NCI-H187 treated with DMSO at 0.1 percent for 48 hours (cell line): ENCODE measurements around the gene MYO1A.
A peak's percentile ranks its signal among the peaks of the same experiment; 100 is the strongest.
"Not testable (repeated sequence)": the region's sequence is repeated elsewhere in the genome, so short reads cannot be mapped to it uniquely, and the experiment has no call there.

ENCODE experiments used
- DNase-seq: peaks from one replicate; lab custom pipeline; 2025; lab: John Stamatoyannopoulos, UW

The MYO1A gene

DNA sequence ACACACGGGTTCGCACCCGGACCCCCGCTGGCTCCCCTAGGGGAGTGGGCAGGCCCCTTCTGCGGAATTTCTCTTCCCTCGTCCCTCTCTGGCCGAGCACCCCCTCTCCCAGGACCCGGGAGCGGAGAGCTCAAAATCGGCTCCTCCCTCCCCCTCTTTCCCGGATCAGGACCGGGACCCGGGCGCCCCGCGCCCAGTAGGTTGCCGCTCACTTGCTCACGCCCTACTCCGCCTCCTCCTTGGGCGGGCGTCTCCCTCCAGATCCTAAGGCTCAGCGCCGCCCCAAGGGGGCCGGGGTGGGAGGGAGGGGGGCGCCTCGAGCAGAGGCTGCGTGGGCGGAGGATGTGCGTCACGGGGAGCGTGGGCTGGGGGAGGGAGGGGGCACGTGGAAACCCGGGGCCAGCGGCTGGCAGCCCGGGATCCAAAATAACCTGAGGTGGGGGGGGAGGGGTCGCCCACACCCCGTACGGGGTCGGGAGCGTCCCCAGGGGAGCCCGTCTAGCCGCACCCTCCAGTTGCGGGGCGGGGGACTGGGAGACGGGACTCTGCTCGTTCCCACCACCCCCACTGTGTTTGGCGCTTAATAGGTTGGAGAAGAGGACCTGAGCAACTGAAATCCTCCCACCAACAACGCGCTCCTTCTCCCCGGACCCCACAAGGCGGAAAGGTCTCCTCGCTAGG is 37.2 kb upstream of the MYO1A start:
- no peak for DNase-seq

DNA sequence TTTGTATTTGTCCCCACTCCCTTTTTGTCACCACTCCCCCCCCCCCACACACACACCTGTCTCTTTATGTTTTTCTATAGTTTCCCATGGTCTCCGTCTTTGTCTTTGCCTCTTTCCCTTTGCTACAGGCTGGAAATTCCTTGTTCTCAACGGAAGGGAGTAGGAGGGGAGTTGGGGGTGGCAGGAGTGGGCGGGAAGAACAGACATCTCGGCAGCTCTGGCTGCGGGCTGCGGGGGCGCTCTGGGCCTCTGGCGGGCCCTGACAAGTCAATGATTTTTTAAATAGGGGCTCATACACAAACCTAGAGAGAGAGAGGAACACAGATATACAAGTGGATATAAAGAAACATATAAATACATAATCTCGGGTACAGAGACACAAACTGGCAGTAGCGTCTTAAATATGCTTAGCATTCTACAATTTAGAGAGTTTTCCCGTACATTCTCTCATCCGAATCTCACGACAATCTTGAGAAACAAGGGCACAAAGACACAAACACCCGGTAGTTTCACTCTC is 36.6 kb upstream of the MYO1A start:
- DNase-seq: no peak

DNA sequence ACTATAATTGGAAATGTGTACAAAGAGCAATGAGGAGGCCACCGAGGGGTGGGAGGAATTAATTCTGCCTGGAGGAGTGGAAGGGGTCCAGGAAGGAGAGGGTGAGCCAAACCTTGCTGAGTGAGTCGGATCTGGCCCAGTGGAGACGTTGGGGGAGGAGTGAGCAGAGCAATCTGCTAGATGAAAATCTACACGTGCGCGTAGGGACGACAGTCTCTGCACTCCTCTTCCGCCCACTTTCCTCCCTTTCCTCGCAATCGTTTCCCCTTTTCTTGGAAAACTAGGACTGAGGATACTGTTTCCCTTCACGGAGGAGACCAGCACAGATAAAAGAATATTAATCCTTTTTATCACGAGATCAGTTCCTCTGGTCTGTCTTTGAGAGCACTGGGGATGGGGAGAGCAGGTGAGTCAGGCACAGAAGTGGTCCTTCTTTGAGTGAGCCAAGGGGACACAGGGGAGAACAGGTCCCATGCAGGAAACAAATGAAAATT is 36.1 kb upstream of the MYO1A start:
- no peak for DNase-seq

GRCh38 chr12:57080855-57081254 is 30.9 kb upstream of the MYO1A start:
- DNase-seq: no peak

GRCh38 chr12:57079821-57080220 is 29.9 kb upstream of the MYO1A start:
- DNase-seq: no peak

GRCh38 chr12:57078519-57079404 is 28.8 kb upstream of the MYO1A start, which contains the start of gene NEMP1:
TSS of gene NEMP1 (minus strand) at chr12:57078791. CDS start at chr12:57078745, 46 bp downstream.
- peak; percentile 100 for DNase-seq

GRCh38 chr12:57073566-57074450 is 23.9 kb upstream of the MYO1A start:
- not testable (repeated sequence) for DNase-seq

DNA sequence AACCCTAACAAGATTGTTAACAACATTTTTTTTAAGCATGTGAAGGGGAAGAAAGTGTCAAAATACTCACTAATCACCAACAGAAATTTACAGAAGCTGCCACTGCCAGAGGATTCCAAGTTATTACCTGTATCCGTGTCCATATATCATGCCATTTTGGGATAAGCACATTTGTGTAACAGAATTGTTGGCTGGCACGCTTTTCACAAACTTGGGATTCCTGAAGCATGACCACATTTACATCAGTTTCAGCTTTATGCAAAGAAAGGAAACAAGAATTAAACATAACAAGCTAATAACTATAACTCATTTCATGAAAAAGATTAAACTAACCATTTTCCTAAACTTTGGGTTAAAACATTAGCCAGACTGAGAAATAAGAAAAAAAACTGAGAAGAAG is 22.7 kb upstream of the MYO1A start:
- no peak for DNase-seq

- DNase-seq: peak; percentile 19
Measured at GRCh38 chr12:57069523-57069922, 19.6 kb upstream of the MYO1A start.

GRCh38 chr12:57066245-57066644 is 16.3 kb upstream of the MYO1A start:
- DNase-seq: no peak

DNA sequence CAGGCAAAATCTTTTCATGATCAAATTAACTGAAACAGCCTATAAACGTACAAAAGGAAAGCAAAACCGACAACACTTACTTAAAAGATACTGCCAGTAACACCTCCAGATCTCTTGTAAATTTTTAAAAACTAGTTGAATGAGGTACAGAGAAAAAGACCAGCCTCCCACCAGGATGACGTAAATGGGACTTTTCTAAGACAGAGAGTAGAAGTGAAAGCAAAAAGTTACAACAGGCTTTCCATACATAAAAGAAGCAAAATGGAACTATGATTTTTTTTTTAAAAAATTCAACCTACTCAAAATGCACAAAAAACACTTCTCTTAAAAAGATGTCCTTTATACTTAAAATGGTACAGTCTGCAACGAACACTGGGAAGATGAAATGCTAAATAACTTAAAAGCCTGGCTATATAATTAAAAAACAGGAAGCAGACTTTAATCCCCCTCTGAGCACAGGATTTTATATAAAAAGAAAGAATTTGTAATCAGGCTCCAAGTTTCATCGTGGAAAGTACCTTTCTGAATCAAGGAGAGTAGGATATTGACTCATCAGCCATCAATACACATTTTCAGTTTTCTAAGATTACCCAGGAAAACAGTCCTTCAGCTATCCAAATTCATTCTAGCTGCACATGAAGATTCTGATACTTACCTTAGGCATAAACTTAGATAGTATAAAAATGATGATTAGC is 14.2 kb upstream of the MYO1A start:
- DNase-seq: no peak

DNA sequence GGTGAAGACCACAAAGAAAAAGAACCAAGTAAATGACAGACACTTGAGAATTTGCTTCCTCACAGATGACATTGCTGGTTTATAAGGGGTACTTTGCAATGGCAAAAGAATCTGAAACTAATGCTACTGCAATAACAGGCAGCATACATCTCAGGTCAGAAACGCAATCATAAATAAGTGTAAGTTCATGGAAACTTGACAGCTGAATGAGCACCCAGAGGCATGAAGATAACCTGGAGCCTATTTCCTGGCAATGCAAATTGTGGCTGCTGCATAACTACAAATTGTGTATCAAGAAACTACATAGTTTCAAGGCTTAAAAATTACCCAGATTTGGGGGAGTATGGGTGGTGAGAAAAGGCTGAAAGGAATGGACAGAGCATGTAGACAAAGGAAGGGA is 8.5 kb upstream of the MYO1A start:
- no peak for DNase-seq

DNA sequence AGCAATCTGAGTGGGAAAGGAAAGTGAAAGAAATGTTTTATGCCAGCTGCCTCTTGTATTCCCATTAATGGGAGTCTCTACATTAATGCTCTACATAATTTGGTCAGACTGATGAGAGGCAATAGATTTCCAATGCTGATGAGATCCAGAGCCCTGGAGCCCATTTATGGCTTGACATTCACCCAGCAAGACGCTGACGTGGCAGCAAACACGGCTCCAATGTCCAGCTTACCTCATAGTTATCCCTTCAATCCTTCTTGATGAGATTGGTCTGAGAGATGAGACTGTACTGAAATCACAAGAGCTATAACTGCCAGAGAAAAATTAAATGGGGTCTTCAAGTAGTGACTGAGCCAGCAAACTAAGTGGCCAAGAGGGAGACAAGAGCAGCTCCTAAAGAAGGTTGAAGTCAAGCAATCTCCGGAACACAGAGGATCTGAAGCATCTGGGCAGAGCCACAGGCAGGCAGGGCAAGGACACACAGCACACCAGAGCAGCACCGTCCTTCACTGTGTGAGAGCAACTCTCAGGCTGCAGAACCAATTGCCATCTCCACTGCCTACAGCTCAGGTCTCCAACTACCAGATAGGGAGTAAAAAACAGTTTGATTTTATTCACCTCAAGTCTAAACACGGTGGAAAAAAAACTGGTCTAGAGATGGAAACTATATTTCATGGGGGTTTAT is 7.3 kb upstream of the MYO1A start:
- DNase-seq: no peak

- DNase-seq: no peak
Measured at GRCh38 chr12:57055824-57056223, 5.9 kb upstream of the MYO1A start.

DNA sequence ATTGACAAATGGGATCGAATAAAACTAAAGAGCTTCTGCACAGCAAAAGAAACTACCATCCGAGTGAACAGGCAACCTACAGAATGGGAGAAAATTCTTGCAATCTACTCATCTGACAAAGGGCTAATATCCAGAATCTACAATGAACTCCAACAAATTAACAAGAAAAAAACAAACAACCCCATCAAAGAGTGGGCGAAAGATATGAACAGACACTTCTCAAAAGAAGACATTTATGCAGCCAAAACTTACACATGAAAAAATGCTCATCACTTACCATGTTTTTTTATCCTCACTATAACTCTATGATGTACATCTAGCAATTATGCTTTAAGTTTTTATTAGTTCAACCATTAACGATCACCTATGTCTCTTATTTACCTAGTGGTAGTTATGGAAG is 4.0 kb upstream of the MYO1A start:
- DNase-seq: not testable (repeated sequence)

DNA sequence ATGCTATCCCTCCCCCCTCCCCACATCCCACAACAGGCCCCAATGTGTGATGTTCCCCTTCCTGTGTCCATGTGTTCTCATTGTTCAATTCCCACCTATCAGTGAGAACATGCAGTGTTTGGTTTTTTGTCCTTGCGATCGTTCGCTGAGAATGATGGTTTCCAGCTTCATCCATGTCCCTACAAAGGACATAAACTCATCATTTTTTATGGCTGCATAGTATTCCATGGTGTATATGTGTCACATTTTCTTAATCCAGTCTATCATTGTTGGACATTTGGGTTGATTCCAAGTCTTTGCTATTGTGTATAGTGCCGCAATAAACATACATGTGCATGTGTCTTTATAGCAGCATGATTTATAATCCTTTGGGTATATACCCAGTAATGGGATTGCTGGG is 3.2 kb upstream of the MYO1A start:
- DNase-seq: not testable (repeated sequence)

DNA sequence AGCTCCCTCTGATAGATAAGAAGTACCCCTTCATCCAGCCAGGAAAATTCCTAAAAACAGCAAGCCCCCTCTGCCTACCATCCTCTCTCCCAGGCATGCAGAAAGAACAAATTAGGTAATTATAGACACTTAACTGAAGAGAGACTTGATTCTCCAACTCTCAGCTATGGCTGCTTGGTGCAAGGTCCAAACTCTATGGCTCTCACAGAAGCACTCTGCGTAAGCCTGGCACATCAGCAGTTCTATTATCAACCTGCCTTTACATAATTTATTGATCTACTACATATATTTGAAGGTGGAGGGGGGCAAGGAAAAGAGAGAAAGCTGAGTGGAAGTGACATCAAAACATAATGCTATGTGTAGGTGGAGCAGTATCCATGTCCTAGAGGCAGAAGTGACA is 1.1 kb upstream of the MYO1A start:
- DNase-seq: no peak

- DNase-seq: no peak
Measured at GRCh38 chr12:57049119-57049446, 846 bp downstream of the MYO1A start.

DNA sequence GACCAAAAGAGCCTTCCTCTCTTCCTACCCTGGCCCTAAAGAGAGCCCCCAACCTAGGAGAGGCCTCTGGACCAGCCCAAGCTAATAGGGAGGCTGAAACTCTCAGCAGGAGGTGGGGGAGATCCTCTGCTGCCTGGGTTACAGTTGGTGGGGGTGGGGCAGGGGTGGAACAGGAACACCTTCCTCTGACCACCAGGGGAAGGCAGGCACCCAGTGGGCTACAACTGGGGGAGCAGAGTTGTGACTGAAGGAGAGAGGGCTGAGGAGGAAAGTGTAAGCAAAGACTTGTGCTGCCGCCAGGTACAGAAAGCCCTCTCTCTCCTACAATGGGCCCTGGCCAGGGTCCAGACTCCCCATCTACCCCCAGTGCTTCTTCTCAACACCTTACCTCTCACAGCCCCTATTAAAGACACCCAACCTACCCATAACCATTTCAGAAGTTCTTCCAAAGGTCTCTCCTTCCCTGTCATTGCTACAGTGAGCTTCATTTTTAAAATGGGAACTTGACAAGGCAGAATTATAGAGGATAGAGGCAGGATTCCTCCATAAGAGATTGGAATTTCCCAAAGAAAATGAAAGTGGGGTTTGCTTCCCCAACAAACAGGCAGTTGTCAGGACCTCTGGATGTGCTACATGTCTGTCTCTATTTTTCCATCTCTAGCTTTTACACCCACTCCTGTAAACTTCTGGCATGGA is 1.4 kb downstream of the MYO1A start:
- no peak for DNase-seq

DNA sequence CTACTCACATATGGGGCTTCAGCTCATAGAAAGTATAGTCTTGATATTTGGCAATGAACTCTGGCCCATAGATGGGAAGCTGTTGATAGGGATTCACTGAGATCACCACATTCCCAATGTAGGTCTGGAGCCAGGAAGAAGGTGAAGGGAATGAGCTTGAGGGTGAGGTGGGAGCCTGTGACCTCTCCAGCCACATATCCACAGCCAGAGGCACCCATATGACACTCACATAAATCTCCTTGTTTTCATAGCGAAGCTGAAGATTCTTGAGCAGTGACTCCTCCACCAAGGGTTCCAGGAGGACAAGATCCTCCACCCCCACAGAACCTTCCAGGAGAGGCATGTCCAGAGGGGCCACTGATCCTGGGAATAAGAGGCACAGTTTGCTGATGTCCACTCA is 1.9 kb downstream of the MYO1A start:
- no peak for DNase-seq
